HG02623 (cell line): ENCODE results near the gene NANOS3.

ENCODE experiments used
- ATAC-seq: cut with Tn5 transposase; IDR thresholded peaks from one replicate; pipeline ENCODE4 v1.9.1; 2021; ENCODE audit warnings: moderate library complexity; ENCODE audit not compliant: unreplicated experiment

NANOS3 gene

GRCh38 chr19:13864667-13865570 lies 12.0 kb upstream of the NANOS3 start:
- ATAC-seq, result no peak

GRCh38 chr19:13865571-13866462 lies 11.1 kb upstream of the NANOS3 start:
- no peak for ATAC-seq

- no peak for ATAC-seq
These were observed 10.4 kb upstream of the NANOS3 start for GRCh38 chr19:13866463-13867046.

GRCh38 chr19:13868663-13869062 lies 8.3 kb upstream of the NANOS3 start:
- no peak for ATAC-seq

- no peak for ATAC-seq
These were observed 7.7 kb upstream of the NANOS3 start for GRCh38 chr19:13869281-13869680.

GRCh38 chr19:13870873-13871272 lies 6.1 kb upstream of the NANOS3 start:
- no peak for ATAC-seq

GRCh38 chr19:13872339-13872694 lies 4.6 kb upstream of the NANOS3 start:
- no peak for ATAC-seq

GRCh38 chr19:13872695-13873389 lies 4.1 kb upstream of the NANOS3 start:
- ATAC-seq, result no peak

- no peak for ATAC-seq
These were observed 3.0 kb upstream of the NANOS3 start for GRCh38 chr19:13873834-13874515.

GRCh38 chr19:13875824-13876223 lies 1.1 kb upstream of the NANOS3 start:
- no peak for ATAC-seq

GRCh38 chr19:13877303-13877702 lies 369 bp downstream of the NANOS3 start:
- no peak for ATAC-seq

GRCh38 chr19:13880059-13881043 lies 3.4 kb downstream of the NANOS3 start:
- peak; percentile 83 for ATAC-seq

GRCh38 chr19:13881251-13881691 lies 4.3 kb downstream of the NANOS3 start:
- no peak for ATAC-seq

GRCh38 chr19:13881692-13882418 lies 4.9 kb downstream of the NANOS3 start:
- no peak for ATAC-seq

- ATAC-seq, result no peak
These were observed 5.5 kb downstream of the NANOS3 start for GRCh38 chr19:13882419-13882795.

GRCh38 chr19:13882836-13883235 lies 5.9 kb downstream of the NANOS3 start:
- ATAC-seq, result no peak

GRCh38 chr19:13883516-13884064 lies 6.7 kb downstream of the NANOS3 start:
- no peak for ATAC-seq
